ENCODE measurements around the gene TUBGCP5.

- TF ChIP-seq CTCF (IDR thresholded peaks at IDR 0.05 in 8 of 11, conservative IDR thresholded peaks at IDR 0.05 in 3 of 11) = no peak
- no peak for TF ChIP-seq POLR2A (IDR thresholded peaks at IDR 0.05)
Measured at GRCh38 chr15:23033979-23034378, 5.4 kb downstream of the TUBGCP5 start.

Data from spleen (tissue), 7 donors.